ENCODE measurements around the gene TMEM63C.

Gene TMEM63C

GRCh38 chr14:77305696-77306095 is 124.1 kb downstream of the TMEM63C start:
- Histone ChIP-seq H3K4me2 (ENCODE audit: low read length) (no peak overlapping the region), H2AFZ (ENCODE audit: low read length) (no peak overlapping the region), H3K4me1 (ENCODE audit: insufficient read depth, low read length, severe bottlenecking) (peaks cover 7% of the 10 kb centered on the region), H3K9me2 (ENCODE audit: low read depth, low read length) (no peaks in the 10 kb centered on the region), H3K36me3 (ENCODE audit: insufficient read depth, low read length) (no peaks in the 10 kb centered on the region), H3K4me3 (ENCODE audit: low read depth, low read length, poor library complexity, severe bottlenecking) (no peak overlapping the region), H3F3A (ENCODE audit: insufficient read depth, low read length) (no peaks in the 10 kb centered on the region), H3K27ac (ENCODE audit: low read depth, low read length, poor library complexity, severe bottlenecking) (no peak overlapping the region), H4K20me1 (ENCODE audit: insufficient read depth, low read length) (no peaks in the 10 kb centered on the region), H3K9ac (ENCODE audit: low read length) (no peak overlapping the region), H3K27me3 (ENCODE audit: insufficient read depth, low read length) (no peaks in the 10 kb centered on the region), H3K79me2 (ENCODE audit: insufficient read depth, low read length) (no peaks in the 10 kb centered on the region), H3K9me3 (ENCODE audit: low read length) (no peaks in the 10 kb centered on the region)
- no peak for TF ChIP-seq EZH2 (IDR thresholded peaks at IDR 0.05; ENCODE audit: borderline replicate concordance, low read length)
- no peak for TF ChIP-seq CTCF (IDR thresholded peaks at IDR 0.05; ENCODE audit: low read length)

- peaks cover 7% of the 10 kb centered on the region for H3K4me1 ChIP-seq (ENCODE audit: insufficient read depth, low read length, severe bottlenecking)
- H3K27me3 ChIP-seq (ENCODE audit: insufficient read depth, low read length): no peaks in the 10 kb centered on the region
- H3K4me3 ChIP-seq (ENCODE audit: low read depth, low read length, poor library complexity, severe bottlenecking): no peak overlapping the region
- TF ChIP-seq EZH2 (IDR thresholded peaks at IDR 0.05; ENCODE audit: borderline replicate concordance, low read length) (no peak), CTCF (IDR thresholded peaks at IDR 0.05; ENCODE audit: low read length) (no peak)
- H3K9ac ChIP-seq (ENCODE audit: low read length): no peak overlapping the region
- no peak overlapping the region for H3K27ac ChIP-seq (ENCODE audit: low read depth, low read length, poor library complexity, severe bottlenecking)
- no peak overlapping the region for H3K4me2 ChIP-seq (ENCODE audit: low read length)
- H3K9me2 ChIP-seq (ENCODE audit: low read depth, low read length): no peaks in the 10 kb centered on the region
- no peaks in the 10 kb centered on the region for H3K9me3 ChIP-seq (ENCODE audit: low read length)
- no peaks in the 10 kb centered on the region for H3F3A ChIP-seq (ENCODE audit: insufficient read depth, low read length)
- no peaks in the 10 kb centered on the region for H3K36me3 ChIP-seq (ENCODE audit: insufficient read depth, low read length)
- no peaks in the 10 kb centered on the region for H4K20me1 ChIP-seq (ENCODE audit: insufficient read depth, low read length)
- no peaks in the 10 kb centered on the region for H3K79me2 ChIP-seq (ENCODE audit: insufficient read depth, low read length)
- no peak overlapping the region for H2AFZ ChIP-seq (ENCODE audit: low read length)
Observed at GRCh38 chr14:77306416-77306815, 124.8 kb downstream of the TMEM63C start.

GRCh38 chr14:77306851-77307496 is 125.4 kb downstream of the TMEM63C start:
- Histone ChIP-seq H3K36me3 (ENCODE audit: insufficient read depth, low read length) (no peaks in the 10 kb centered on the region), H3K9ac (ENCODE audit: low read length) (no peak overlapping the region), H3K27me3 (ENCODE audit: insufficient read depth, low read length) (no peaks in the 10 kb centered on the region), H2AFZ (ENCODE audit: low read length) (no peak overlapping the region), H3F3A (ENCODE audit: insufficient read depth, low read length) (no peaks in the 10 kb centered on the region), H4K20me1 (ENCODE audit: insufficient read depth, low read length) (no peaks in the 10 kb centered on the region), H3K4me1 (ENCODE audit: insufficient read depth, low read length, severe bottlenecking) (peaks cover 7% of the 10 kb centered on the region), H3K9me3 (ENCODE audit: low read length) (no peaks in the 10 kb centered on the region), H3K4me3 (ENCODE audit: low read depth, low read length, poor library complexity, severe bottlenecking) (no peak overlapping the region), H3K27ac (ENCODE audit: low read depth, low read length, poor library complexity, severe bottlenecking) (no peak overlapping the region), H3K9me2 (ENCODE audit: low read depth, low read length) (no peaks in the 10 kb centered on the region), H3K79me2 (ENCODE audit: insufficient read depth, low read length) (no peaks in the 10 kb centered on the region), H3K4me2 (ENCODE audit: low read length) (no peak overlapping the region)
- TF ChIP-seq CTCF (IDR thresholded peaks at IDR 0.05; ENCODE audit: low read length): no peak
- TF ChIP-seq EZH2 (IDR thresholded peaks at IDR 0.05; ENCODE audit: borderline replicate concordance, low read length): no peak

Measured in OCI-LY1 (cell line).